Fibroblast of upper back skin (primary cell): ENCODE results near the gene ZNF512.
"Not testable (repeated sequence)": the region's sequence is repeated elsewhere in the genome, so short reads cannot be mapped to it uniquely, and the experiment has no call there.

Experiments used
- DNase-seq: peaks from one replicate; pipeline ENCODE4 v3.0.0-alpha.2; 2013

ZNF512 gene

GRCh38 chr2:27583390-27583915 is 611 bp downstream of the ZNF512 start:
- no peak for DNase-seq

GRCh38 chr2:27584597-27584996 is 1.8 kb downstream of the ZNF512 start:
- DNase-seq, result no peak

GRCh38 chr2:27587025-27587424 is 4.2 kb downstream of the ZNF512 start:
- DNase-seq, result no peak

GRCh38 chr2:27588308-27588707 is 5.5 kb downstream of the ZNF512 start:
- no peak for DNase-seq

GRCh38 chr2:27591745-27592144 is 8.9 kb downstream of the ZNF512 start:
- DNase-seq, result no peak

GRCh38 chr2:27593240-27593639 is 10.4 kb downstream of the ZNF512 start:
- DNase-seq, result no peak

GRCh38 chr2:27594020-27594703 is 11.3 kb downstream of the ZNF512 start:
- not testable (repeated sequence) for DNase-seq

GRCh38 chr2:27595412-27595811 is 12.6 kb downstream of the ZNF512 start:
- DNase-seq, result not testable (repeated sequence)

- no peak for DNase-seq
Measured at GRCh38 chr2:27596627-27597026, 13.8 kb downstream of the ZNF512 start.

GRCh38 chr2:27606611-27607010 is 23.8 kb downstream of the ZNF512 start:
- DNase-seq, result no peak

- no peak for DNase-seq
Measured at GRCh38 chr2:27613985-27614384, 31.1 kb downstream of the ZNF512 start.

- DNase-seq, result no peak
Measured at GRCh38 chr2:27615316-27615715, 32.5 kb downstream of the ZNF512 start.

GRCh38 chr2:27621524-27621923 is 38.7 kb downstream of the ZNF512 start:
- no peak for DNase-seq

- DNase-seq, result peak; percentile 97
Measured at GRCh38 chr2:27622921-27623384, 40.1 kb downstream of the ZNF512 start.

GRCh38 chr2:27624943-27625342 is 42.1 kb downstream of the ZNF512 start:
- DNase-seq, result no peak

GRCh38 chr2:27626323-27626722 is 43.5 kb downstream of the ZNF512 start:
- DNase-seq, result not testable (repeated sequence)

GRCh38 chr2:27626921-27627320 is 44.1 kb downstream of the ZNF512 start:
- not testable (repeated sequence) for DNase-seq

- DNase-seq, result peak; percentile 92
Measured at GRCh38 chr2:27627963-27628766, 45.3 kb downstream of the ZNF512 start.

GRCh38 chr2:27628767-27629709 is 46.2 kb downstream of the ZNF512 start, which contains the start of the genes CCDC121 and GPN1:
Gene CCDC121 (minus strand): TSS chr2:27629012. CDS start chr2:27627799, 1,213 bp downstream.
Gene GPN1 (plus strand): TSS chr2:27629050. CDS start chr2:27629059, 9 bp downstream.
- DNase-seq, result peak; percentile 93

GRCh38 chr2:27630257-27630656 is 47.4 kb downstream of the ZNF512 start:
- DNase-seq, result not testable (repeated sequence)

- DNase-seq, result no peak
Measured at GRCh38 chr2:27634291-27634690, 51.4 kb downstream of the ZNF512 start.

- DNase-seq, result peak; percentile 21
Measured at GRCh38 chr2:27636766-27637165, 53.9 kb downstream of the ZNF512 start.
